ENCODE data around the gene KLF18.
A peak's percentile ranks its signal among the peaks of the same experiment; 100 is the strongest.
"Not testable (repeated sequence)": the region's sequence is repeated elsewhere in the genome, so short reads cannot be mapped to it uniquely, and the experiment has no call there.

KLF18 gene

GRCh38 chr1:44119525-44119924 lies 21.9 kb downstream of the KLF18 start:
- no peak for DNase-seq

GRCh38 chr1:44118682-44119081 lies 22.7 kb downstream of the KLF18 start, which contains the start of gene KLF17:
Gene KLF17, plus strand, starts transcription at chr1:44118821. Its CDS starts 87 bp downstream, at chr1:44118908.
- DNase-seq, result no peak

- DNase-seq, result not testable (repeated sequence)
Observed at GRCh38 chr1:44117272-44117671, 24.2 kb downstream of the KLF18 start.

DNA sequence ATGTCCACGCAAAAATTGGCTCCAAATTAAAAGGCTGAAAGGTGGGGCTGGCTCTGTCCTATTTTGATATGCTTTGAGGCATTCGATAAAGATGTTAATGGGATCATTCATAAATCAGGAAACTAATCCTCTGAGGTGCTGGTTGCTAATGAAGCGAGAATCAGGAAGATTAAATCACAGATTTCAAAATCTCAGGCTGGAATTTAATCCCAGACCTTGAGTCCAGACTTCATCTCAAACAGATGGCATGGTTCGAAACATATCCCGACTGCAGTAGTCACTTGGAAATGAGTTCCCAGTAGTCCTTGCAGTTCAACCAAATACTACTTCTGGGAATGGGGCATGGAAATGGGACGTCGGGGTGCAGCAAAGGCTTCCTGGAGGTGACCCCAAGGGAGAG lies 27.3 kb downstream of the KLF18 start:
- no peak for DNase-seq

DNA sequence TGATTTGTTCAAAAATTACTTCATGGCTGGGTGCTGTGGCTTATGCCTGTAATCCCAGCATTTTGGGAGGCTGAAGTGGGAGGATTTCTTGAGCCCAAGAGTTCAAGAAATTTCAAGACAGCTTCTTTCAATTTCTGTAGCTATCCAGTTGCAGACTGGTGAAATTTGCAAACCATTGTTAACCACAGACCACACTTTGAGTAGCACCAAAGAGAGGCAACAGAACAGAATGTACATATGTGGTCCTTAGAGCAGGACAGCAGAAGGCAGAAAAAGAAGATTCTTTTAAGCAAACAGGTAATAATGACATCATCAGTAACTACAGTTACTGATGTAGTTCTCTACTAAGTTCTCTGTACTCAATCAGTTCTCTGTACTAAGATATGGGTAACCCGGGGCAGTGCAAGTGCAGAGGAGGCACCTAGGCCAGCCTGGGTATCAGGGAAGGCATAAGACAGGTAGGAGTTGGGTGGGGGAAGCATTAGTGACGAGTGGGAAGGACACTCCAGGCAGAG lies 28.3 kb downstream of the KLF18 start:
- DNase-seq, result no peak

DNA sequence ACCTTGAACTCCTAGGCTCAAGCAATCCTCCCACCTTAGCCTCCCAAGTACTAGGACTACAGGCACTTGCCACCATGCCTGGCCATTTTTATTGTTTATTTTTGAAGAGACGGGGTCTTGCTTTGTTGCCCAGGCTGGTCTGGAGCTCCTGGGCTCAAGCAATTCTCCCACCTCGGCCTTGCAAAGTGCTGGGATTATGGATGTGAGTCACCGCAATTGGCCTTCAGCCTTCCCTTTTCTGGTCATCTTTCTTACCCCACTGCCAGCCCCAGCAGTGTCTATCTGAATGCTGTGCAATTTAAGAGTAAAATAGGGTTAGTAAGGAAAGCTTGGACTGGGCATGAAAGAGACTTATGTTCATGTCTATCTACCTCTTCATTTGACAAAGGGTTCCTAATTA lies 28.9 kb downstream of the KLF18 start:
- no peak for DNase-seq

DNA sequence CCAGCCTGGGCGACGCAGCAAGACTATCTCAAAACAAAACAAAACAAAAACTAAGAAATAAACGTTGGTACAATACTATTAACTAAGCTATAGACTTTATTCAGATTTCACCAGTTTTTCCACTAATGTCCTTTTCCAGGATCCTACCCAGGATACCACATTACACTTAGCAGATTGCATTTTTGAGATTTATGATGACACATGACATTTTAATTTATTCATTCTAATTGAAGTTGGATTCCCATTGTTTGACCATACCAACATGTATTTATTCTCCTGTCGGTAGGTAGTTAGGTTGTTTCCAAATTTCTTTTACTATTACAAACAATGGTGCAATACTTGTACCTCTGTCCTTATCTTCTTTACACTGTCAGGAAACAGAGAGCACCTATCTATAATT lies 29.6 kb downstream of the KLF18 start:
- DNase-seq, result no peak

- DNase-seq, result no peak
Observed at GRCh38 chr1:44110916-44111315, 30.5 kb downstream of the KLF18 start.

- DNase-seq, result no peak
Observed at GRCh38 chr1:44108971-44109370, 32.5 kb downstream of the KLF18 start.

DNA sequence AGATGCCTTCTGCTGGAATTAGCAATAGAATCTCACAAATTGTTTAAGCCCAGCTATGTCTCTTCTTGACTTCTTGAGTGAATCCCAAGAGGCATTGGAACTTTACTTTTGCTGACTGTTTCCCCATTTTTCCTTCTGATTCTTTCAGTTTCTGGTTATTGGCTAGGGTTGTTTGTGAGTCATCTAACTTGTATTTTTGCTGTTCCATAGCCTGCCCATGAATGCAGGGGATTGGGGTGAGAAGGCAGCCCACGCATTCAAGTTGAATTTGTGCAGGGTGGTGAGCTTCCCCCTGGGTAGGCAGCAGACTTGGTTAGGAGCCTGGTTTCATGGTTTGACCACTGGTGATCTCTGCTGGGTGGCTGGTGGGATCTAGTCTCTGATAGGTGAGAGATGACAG lies 33.2 kb downstream of the KLF18 start:
- no peak for DNase-seq

GRCh38 chr1:44105810-44106209 lies 35.6 kb downstream of the KLF18 start:
- DNase-seq, result no peak

DNA sequence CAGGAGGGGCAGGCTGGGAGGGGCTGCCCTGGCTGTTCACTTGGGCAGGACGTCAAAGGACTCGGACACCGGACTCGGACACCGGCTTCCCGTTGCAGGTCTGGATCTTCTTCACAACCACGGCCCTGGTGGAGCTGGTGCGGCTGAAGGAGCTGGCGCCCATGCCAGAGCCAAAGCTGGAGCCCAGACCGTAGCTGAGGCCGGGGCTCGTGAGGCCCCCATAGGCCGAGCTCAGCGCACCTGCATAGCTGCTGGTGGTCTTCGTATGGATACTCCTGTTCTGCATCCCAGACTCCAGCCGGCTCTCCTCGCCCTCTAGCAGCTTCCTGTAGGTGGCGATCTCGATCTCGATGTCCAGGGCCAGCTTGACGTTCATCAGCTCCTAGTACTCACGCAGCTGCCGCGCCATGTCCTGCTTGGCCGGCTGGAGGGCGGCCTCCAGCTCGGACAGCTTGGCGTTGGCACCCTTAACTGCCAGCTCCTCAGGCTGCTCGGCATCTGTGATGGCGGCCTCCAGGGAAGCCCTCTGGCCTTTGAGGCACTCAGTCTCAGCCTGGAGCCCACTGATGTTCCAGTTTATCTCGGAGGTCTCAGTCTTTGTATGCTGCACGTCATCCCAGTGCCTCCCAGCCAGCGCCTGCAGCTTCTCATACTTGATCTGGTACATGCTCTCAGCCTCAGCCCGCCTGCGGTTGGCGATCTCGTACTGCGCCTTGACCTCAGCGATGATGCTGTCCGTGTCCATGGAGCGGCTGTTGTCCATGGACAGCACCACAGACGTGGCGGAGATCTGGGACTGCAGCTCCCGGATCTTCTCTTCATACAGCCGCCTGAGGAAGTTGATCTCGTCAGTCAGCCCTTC lies 37.9 kb downstream of the KLF18 start:
- DNase-seq, result no peak

DNA sequence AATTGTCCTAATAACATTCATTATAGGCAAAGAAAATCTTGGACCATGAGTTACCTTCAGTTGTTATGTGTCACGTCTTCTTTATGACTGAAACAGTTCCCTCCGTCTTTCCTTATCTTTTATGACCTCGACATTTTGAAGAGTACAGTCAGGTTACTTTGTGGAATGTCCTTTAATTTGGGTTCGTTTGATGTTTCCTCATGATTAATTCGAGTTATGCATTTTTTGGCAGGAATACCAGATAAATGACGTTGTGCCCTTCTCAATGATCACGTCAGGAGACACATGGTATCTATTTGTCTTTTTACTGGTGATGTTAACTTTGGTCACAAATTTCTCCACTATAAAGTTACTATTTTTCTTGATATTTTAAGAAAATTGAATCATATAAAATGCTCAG lies 40.1 kb downstream of the KLF18 start:
- no peak for DNase-seq

GRCh38 chr1:44100183-44100868 lies 41.1 kb downstream of the KLF18 start:
- DNase-seq, result no peak

DNA sequence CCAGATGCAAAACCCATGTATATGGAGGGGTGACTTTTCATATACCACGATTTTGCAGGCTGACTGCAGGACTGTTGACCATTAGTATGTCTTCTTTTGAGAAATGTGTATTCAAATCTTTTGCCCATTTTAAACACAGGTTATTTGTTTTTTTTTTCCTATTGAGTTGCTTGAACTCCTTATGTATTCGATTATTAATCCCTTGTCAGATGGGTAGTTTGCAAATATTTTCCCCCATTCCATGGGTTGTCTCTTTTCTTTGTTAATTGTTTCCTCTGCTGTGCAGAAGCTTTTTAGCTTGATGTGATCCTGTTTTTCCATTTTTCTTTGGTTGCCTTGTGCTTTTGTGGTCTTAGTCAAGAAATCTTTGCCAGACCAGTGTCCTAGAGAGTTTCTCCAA lies 47.4 kb downstream of the KLF18 start:
- no peak for DNase-seq

DNA sequence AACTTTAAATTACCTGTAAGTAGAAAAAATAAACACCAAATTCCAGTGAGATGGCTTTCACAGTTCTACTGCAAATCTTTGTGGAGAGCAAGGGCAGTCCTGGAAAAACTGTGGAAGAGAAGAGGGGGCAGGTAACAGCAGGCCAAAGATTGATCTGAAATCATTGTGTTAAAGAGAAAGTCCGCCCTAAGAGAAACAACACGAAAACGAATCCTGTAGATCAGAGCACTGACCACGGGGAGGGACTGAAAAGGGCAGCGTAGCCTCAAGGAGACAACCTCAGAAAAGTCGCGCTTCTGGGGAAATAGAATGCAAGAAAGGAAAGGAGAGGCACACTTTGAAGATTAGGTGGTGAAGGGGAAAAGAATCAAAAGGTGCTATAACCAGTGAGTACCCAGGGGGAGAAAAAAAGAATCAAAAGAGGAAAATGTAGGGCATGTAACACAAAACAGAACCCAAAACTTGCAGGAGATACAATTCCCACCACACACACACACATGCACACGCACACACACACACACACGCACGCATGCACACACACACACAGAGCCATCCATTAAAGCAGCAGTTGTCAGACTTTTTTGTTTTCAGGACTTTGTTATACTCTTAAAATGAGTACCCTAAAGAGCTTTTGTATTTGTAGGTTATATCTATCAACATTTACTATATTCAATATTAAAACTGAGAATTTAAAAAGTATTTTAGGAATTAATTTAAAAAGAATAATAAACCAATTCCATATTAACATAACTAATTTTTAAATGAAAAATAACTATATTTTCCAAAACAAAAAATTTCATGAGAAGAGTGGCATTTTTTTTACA lies 50.8 kb downstream of the KLF18 start:
- DNase-seq, result no peak

GRCh38 chr1:44089371-44090048 lies 51.9 kb downstream of the KLF18 start:
- peak; percentile 58 for DNase-seq

Data from NCI-H2227 treated with DMSO at 0.1 percent for 48 hours (cell line).